GM19452 (cell line): ENCODE data around the gene EPM2A.
"Not testable (repeated sequence)": the region's sequence is repeated elsewhere in the genome, so short reads cannot be mapped to it uniquely, and the experiment has no call there.

ENCODE experiments used
- ATAC-seq: cut with Tn5 transposase; IDR thresholded peaks from one replicate; pipeline ENCODE4 v1.9.1; 2021; ENCODE audit not compliant: unreplicated experiment

Gene EPM2A

GRCh38 chr6:145731447-145731846, 3.9 kb downstream of the EPM2A start:
- no peak for ATAC-seq

- no peak for ATAC-seq
Observed at GRCh38 chr6:145729887-145730286, 5.4 kb downstream of the EPM2A start.

GRCh38 chr6:145728444-145729385, 6.6 kb downstream of the EPM2A start:
- no peak for ATAC-seq

- ATAC-seq, result no peak
Observed at GRCh38 chr6:145727817-145728388, 7.4 kb downstream of the EPM2A start.

- ATAC-seq, result no peak
Observed at GRCh38 chr6:145725570-145725969, 9.8 kb downstream of the EPM2A start.

- no peak for ATAC-seq
Observed at GRCh38 chr6:145723646-145724045, 11.7 kb downstream of the EPM2A start.

DNA sequence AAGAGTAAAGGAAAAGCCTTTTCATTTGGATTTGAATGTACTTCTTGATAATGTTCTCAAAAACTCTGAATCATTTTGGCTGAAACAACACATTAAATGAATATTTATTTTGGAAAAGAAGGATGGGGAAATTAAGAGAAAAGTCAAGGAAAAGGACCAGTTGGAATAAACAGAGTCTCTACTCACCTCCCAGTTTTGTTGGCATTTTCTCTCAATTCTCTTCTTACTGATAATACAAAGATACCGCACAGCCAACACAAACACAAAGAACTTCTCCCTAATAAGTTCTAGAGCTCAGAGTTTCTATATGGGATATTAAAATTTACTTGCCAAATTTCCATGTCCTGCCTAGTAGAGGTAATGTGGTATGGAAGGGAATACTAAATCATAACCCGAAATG, 13.1 kb downstream of the EPM2A start:
- ATAC-seq, result no peak

DNA sequence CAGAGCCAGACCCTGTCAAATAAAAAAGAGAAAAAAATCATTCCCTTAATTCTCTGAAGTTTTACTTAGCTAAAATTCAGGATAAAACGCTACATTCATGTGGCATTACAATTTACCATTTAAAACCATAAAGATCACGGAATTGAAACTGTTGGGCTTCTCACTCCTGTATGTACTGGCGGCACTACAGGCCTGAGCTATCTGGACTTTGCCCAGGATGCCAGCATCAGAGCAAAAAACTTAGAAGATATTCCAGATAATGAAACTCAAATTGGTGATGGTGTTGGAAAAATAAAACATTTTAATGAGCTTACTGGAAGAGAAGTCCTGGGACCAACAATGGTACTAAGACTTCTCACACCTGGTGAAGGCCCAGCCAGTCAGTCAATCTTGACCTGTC, 14.2 kb downstream of the EPM2A start:
- no peak for ATAC-seq

DNA sequence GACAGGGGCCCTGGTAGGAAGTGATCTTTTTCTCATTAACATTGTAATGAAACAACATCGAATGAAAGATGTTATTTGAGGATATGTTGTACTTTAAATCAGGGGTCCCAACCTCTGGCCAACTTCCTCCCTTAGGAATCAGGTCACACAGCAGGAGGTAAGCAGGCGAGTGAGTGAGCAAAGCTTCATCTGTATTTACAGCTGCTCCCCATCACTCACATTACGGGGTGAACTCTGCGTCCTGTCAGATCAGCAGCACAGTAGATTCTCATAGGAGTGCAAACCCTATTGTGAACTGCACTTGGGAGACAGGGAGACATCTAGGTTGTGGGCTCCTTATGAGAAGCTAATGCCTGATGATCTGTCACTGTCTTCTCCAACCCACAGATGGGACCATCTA, 19.9 kb downstream of the EPM2A start:
- ATAC-seq, result no peak

GRCh38 chr6:145714731-145715130, 20.6 kb downstream of the EPM2A start:
- ATAC-seq, result no peak

- no peak for ATAC-seq
Observed at GRCh38 chr6:145713773-145714172, 21.5 kb downstream of the EPM2A start.

- no peak for ATAC-seq
Observed at GRCh38 chr6:145711372-145711771, 23.9 kb downstream of the EPM2A start.

GRCh38 chr6:145707397-145707796, 27.9 kb downstream of the EPM2A start:
- no peak for ATAC-seq

- no peak for ATAC-seq
Observed at GRCh38 chr6:145705561-145705960, 29.8 kb downstream of the EPM2A start.

- no peak for ATAC-seq
Observed at GRCh38 chr6:145704143-145704781, 31.1 kb downstream of the EPM2A start.

GRCh38 chr6:145699462-145699861, 35.9 kb downstream of the EPM2A start:
- ATAC-seq, result no peak

DNA sequence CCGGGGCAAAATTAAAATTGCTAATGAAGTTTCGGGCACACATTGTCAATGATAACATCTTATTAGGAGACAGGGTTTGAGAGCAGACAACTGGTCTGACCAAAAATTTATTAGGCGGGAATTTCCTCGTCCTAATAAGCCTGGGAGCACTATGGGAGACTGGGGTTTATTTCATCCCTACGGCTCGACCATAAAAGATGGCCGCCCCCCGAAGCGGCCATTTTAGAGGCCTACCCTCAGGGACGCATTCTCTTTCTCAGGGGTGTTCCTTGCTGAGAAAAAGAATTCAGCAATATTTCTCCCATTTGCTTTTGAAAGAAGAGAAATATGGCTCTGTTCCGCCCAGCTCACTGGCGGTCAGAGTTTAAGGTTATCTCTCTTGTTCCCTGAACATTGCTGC, 37.9 kb downstream of the EPM2A start:
- ATAC-seq, result not testable (repeated sequence)

DNA sequence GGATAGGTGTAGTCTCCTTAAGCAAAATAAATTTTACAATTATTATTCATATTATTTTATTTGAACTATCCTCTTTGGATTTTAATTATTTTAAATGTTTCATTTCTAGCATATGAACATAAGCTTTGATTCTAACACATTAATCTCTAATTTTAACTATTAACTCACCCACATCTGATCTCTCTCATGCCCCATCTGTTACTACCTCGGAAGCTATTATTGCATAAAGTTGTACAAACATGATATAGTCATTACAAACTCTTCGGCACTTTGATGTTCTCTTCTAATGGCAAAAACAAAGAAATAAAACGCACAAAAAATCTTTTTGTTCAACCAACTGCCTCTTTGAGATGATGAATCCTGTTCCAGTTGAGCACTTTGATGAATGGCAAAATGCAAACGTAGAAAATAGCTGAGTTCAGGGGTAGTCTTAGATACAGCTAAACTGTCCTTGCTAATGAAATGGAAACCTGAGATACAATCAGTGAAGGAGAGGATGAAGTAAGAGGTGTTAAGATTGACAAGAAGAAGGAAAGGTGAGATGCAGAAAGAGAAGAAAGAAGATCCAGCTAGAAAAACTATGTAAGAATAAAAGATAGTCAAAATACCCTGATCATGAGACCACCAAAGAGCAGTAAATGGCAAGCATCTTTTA, 41.1 kb downstream of the EPM2A start:
- ATAC-seq, result no peak

DNA sequence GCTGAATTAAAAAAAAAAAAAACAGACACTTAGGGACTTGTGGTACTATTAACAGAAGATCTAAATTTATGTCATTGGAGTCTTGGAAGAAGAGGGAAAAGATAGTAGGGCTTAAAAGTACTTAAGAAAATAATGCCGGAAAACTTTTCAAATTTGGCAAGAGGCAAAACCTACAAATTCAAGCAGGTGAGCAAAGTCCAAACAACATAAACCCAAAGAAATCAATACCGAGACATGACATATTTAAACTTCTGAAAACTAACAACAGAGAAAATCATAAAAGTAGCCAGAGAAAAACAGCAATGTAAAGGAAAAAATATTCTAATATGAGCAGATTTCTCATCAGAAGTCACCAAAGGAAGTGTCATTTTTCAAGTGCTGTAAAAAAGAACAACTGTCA, 44.4 kb downstream of the EPM2A start:
- no peak for ATAC-seq

GRCh38 chr6:145689529-145689928, 45.8 kb downstream of the EPM2A start:
- no peak for ATAC-seq

GRCh38 chr6:145688493-145688905, 46.8 kb downstream of the EPM2A start:
- ATAC-seq, result no peak
